Activated CD8-positive, alpha-beta T cell treated with anti-CD3 and anti-CD28 coated beads for 36 hours (primary cell): ENCODE measurements around the gene MYORG. TPM values are rescaled to one million over a fixed set of nuclear protein-coding genes. Genes with fewer than 3 reads are reported as not detected.

ENCODE experiments used
- ATAC-seq: fragments of 200-7000 bp; cut with Tn5 transposase; one replicate; pipeline ENCODE4 v1.10.0; 2021; ENCODE audit warnings: mild to moderate bottlenecking, moderate library complexity
- CTCF ChIA-PET: fragments of 350-600 bp; sonication (Branson Sonifier 250); formaldehyde crosslinking; loops from one replicate; lab custom pipeline; 2021; ENCODE audit warnings: antibody characterized with exemption; lab: Charles Lee
- POLR2A ChIA-PET: fragments of 350-600 bp; sonication (Branson Sonifier 250); formaldehyde crosslinking; loops from one replicate; lab custom pipeline; 2021; ENCODE audit warnings: antibody characterized with exemption; lab: Charles Lee
- DNase-seq: peaks from one replicate; pipeline ENCODE4 v3.0.0-alpha.2; 2020
- H3K27ac Mint-ChIP-seq: one replicate; pipeline ENCODE4 v1.8.0; 2021; ENCODE audit warnings: mild to moderate bottlenecking, mixed read lengths
- H3K27me3 Mint-ChIP-seq: one replicate; pipeline ENCODE4 v1.8.0; 2021; ENCODE audit warnings: mixed read lengths
- H3K36me3 Mint-ChIP-seq: one replicate; pipeline ENCODE4 v1.8.0; 2021; ENCODE audit warnings: low read depth, mixed read lengths
- H3K4me1 Mint-ChIP-seq: one replicate; pipeline ENCODE4 v1.8.0; 2021; ENCODE audit warnings: low read depth, mixed read lengths
- H3K4me3 Mint-ChIP-seq: one replicate; pipeline ENCODE4 v1.8.0; 2021; ENCODE audit warnings: mild to moderate bottlenecking, moderate library complexity, mixed read lengths
- H3K9me3 Mint-ChIP-seq: one replicate; pipeline ENCODE4 v1.8.0; 2021; ENCODE audit warnings: mixed read lengths
- intact Hi-C: fragments of 100-400 bp; cut with micrococcal nuclease; formaldehyde crosslinking; loops from one replicate; pipeline ENCODE4 v1.10.0; 2022
- total RNA-seq, 2 experiments: library from RNA; stranded (reverse); gene quantifications; one replicate each; pipeline ENCODE4 v1.2.3, GENCODE V29; 2021
- TF ChIP-seq, protein P1 (sequence below): fragments of 200-600 bp; IDR thresholded peaks from one replicate; pipeline ENCODE4 v1.8.0; 2022; ENCODE audit warnings: antibody characterized with exemption, mild to moderate bottlenecking

MYORG gene
- total RNA-seq, 2 experiments from 2014 or later = 4.1 to 5.5 TPM

DNA sequence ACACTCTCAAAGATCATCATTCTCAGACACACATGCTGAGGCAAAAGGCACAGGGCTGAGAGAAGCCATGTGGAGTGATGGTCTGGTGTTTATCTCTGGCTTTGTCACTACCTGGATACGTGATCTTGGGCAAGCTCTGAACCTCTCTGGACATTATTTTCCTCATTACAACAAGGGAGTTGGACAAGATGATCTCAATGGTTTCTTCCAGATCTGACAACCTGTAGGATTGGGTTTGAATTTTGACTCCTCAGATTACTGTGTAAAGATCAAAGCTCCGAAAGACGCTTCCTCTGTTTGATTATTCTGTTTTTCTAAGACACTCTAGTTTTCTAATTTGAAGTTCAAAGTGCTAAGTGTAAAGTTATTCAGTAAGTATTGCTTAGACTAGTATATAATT lies 27.4 kb downstream of the MYORG start:
- DNase-seq = no peak
- peaks cover 4% of the 10 kb centered on the region for H3K36me3 Mint-ChIP-seq
- H3K27me3 Mint-ChIP-seq = no peaks in the 10 kb centered on the region
- no peaks in the 10 kb centered on the region for H3K9me3 Mint-ChIP-seq
- CTCF ChIA-PET = interaction anchor here (1.6 kb wide), 1 partner anchor 11 kb away, joined by 4 read pairs; no protein-coding TSS in a partner anchor
- H3K4me1 Mint-ChIP-seq = no peaks in the 10 kb centered on the region
- H3K27ac Mint-ChIP-seq = no peak overlapping the region
- ATAC-seq = no peak
- intact Hi-C loops = no loop called here
- TF ChIP-seq, protein P1, sequence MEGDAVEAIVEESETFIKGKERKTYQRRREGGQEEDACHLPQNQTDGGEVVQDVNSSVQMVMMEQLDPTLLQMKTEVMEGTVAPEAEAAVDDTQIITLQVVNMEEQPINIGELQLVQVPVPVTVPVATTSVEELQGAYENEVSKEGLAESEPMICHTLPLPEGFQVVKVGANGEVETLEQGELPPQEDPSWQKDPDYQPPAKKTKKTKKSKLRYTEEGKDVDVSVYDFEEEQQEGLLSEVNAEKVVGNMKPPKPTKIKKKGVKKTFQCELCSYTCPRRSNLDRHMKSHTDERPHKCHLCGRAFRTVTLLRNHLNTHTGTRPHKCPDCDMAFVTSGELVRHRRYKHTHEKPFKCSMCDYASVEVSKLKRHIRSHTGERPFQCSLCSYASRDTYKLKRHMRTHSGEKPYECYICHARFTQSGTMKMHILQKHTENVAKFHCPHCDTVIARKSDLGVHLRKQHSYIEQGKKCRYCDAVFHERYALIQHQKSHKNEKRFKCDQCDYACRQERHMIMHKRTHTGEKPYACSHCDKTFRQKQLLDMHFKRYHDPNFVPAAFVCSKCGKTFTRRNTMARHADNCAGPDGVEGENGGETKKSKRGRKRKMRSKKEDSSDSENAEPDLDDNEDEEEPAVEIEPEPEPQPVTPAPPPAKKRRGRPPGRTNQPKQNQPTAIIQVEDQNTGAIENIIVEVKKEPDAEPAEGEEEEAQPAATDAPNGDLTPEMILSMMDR = no peak
- no peak overlapping the region for H3K4me3 Mint-ChIP-seq
- POLR2A ChIA-PET = no interaction called here

DNA sequence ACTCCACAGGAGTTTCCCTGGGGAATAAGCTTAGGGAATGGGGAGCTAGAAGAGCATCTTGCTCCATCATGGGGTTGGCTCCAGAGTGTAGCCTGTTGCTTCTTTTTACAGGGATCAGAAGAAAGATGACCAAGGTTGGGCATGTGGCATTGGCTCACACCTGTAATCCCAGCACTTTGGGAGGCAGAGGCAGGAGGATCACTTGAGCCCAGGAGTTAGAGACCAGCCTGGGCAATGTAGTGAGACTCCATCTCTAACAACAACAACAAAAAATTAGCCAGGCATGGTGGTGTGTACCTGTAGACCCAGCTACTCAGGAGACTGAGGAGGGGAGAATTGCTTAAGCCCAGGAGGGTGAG lies 28.9 kb downstream of the MYORG start:
- intact Hi-C loops = no loop called here
- peaks cover 10% of the 10 kb centered on the region for H3K36me3 Mint-ChIP-seq

DNA sequence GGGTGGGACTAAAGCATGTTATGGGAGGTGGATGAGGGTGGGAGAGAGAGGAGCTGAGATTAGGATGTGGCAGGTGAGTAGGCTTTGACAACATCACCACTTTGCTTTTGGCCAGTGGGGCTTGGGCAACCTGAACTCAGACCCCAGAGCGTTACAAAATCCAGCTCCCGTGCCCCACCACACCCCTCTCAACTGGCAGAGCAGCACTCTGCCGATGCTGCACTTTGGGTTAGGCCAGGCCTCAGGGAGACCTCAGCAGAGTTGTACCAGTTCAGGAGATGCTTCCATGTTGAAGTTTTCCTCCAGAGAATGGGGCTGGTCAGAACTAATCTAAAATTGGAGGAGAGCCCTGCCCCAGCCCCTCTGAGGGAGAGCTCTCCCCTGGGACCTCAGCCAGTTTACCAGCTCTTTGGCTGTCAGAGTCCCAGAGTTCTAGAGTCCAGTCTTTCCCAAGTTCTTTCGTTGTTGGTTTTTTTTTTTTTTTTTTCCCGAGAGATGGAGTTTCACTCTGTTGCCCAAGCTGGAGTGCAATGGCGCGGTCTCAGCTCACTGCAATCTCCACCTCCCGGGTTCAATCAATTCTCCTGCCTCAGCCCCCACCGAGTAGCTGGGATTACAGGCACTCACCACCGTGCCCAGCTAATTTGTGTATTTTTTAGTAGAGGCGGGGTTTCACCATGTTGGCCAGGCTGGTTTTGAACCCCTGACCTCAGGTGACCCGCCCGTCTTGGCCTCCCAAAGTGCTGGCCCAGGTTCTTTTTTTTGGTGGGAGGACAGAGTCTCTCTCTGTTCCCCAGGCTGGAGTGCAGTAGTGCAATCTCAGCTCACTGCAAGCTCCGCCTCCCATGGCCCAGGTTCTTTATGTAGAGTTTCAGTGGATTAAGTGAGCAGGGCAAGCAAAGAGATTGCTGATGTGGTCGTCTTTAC lies 29.6 kb downstream of the MYORG start:
- ChIA-PET POLR2A (interaction anchor here (1.7 kb wide), 1 partner anchor 13 kb away, joined by 6 read pairs; no protein-coding TSS in a partner anchor), CTCF (interaction anchor here (1.6 kb wide), 1 partner anchor 15 kb away, joined by 5 read pairs; no protein-coding TSS in a partner anchor)
- TF ChIP-seq, protein P1 = no peak
- Mint-ChIP-seq H3K4me1 (no peaks in the 10 kb centered on the region), H3K27me3 (no peaks in the 10 kb centered on the region), H3K36me3 (peaks cover 10% of the 10 kb centered on the region), H3K4me3 (no peak overlapping the region), H3K9me3 (no peaks in the 10 kb centered on the region), H3K27ac (no peak overlapping the region)
- no peak for ATAC-seq
- no peak for DNase-seq
- intact Hi-C loops = no loop called here

More for the DNA sequence above, 28.9 kb downstream of the MYORG start:
- CTCF ChIA-PET = interaction anchor here (1.6 kb wide), 1 partner anchor 15 kb away, joined by 5 read pairs; no protein-coding TSS in a partner anchor
- Mint-ChIP-seq H3K4me1 (no peaks in the 10 kb centered on the region), H3K27ac (no peak overlapping the region), H3K9me3 (no peaks in the 10 kb centered on the region), H3K27me3 (no peaks in the 10 kb centered on the region), H3K4me3 (no peak overlapping the region)
- POLR2A ChIA-PET = interaction anchor here (1.7 kb wide), 1 partner anchor 14 kb away, joined by 6 read pairs; no protein-coding TSS in a partner anchor
- ATAC-seq = no peak
- TF ChIP-seq, protein P1 = no peak
- no peak for DNase-seq

DNA sequence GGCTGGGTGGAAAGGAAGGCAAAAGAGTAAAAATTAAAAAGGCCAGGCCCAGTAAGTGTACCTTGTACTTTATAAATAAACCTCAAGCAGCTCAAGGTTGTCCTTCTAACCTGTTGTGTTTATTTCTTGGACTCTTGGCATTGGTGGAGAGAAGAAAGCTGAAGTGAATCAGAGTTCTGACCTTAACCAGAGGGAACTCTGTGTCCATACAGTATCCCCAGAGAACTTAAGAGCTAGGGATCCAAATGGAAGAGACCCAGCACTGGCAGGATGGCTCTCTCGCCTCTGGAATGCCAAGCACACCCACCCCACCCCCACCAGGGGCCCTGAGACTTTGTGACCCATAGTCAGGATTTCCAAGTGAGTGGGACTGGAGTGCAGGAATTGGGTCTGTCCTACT lies 33.1 kb downstream of the MYORG start:
- intact Hi-C loops = no loop called here
- ATAC-seq (no peak), DNase-seq (no peak)
- H3K36me3 Mint-ChIP-seq = peaks cover 21% of the 10 kb centered on the region
- ChIA-PET CTCF (interaction anchor here (1.1 kb wide), 1 partner anchor 36 kb away, joined by 3 read pairs; no protein-coding TSS in a partner anchor), POLR2A (no interaction called here)
- no peaks in the 10 kb centered on the region for H3K4me1 Mint-ChIP-seq
- no peak overlapping the region for H3K4me3 Mint-ChIP-seq
- TF ChIP-seq, protein P1 = no peak
- H3K27me3 Mint-ChIP-seq = no peaks in the 10 kb centered on the region
- no peak overlapping the region for H3K27ac Mint-ChIP-seq
- no peaks in the 10 kb centered on the region for H3K9me3 Mint-ChIP-seq

DNA sequence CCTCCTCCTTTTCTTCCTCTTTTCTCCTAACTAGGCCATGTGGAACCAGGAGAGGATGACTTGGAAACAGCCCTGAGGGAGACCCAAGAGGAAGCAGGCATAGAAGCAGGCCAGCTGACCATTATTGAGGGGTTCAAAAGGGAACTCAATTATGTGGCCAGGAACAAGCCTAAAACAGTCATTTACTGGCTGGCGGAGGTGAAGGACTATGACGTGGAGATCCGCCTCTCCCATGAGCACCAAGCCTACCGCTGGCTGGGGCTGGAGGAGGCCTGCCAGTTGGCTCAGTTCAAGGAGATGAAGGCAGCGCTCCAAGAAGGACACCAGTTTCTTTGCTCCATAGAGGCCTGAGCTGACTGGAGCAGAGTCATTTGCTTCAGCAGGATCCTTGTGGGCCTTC lies 33.6 kb downstream of the MYORG start:
- ChIA-PET CTCF (interaction anchor here (0.7 to 1.1 kb wide), 2 partner anchors 36 to 61 kb away, joined by 3 to 4 read pairs; no protein-coding TSS in a partner anchor), POLR2A (no interaction called here)
- Mint-ChIP-seq H3K27me3 (no peaks in the 10 kb centered on the region), H3K36me3 (peaks cover 24% of the 10 kb centered on the region), H3K4me3 (no peak overlapping the region), H3K27ac (no peak overlapping the region), H3K9me3 (no peaks in the 10 kb centered on the region), H3K4me1 (no peaks in the 10 kb centered on the region)
- TF ChIP-seq, protein P1 = no peak
- no peak for DNase-seq
- intact Hi-C loops = no loop called here
- no peak for ATAC-seq
